HepG2 (cell line): Measurements from ENCODE around the gene GPR179. TPM values are rescaled to one million over a fixed set of nuclear protein-coding genes. Genes with fewer than 3 reads are reported as not detected.

Source experiments
- CHCHD3 ChIP-seq: sonication (generic); formaldehyde crosslinking; IDR thresholded peaks from 2 replicates; pipeline ENCODE4 v1.8.0; 2022; ENCODE audit warnings: mild to moderate bottlenecking, missing genetic modification reagents, moderate library complexity
- HOXA7 ChIP-seq: sonication (generic); formaldehyde crosslinking; IDR thresholded peaks from 2 replicates; pipeline ENCODE4 v1.8.1; 2022; ENCODE audit warnings: mild to moderate bottlenecking, missing genetic modification reagents, moderate library complexity
- KIAA2018 ChIP-seq: sonication (generic); formaldehyde crosslinking; IDR thresholded peaks from 2 replicates; pipeline ENCODE4 v1.5.0; 2020; ENCODE audit warnings: mild to moderate bottlenecking, missing genetic modification reagents, borderline replicate concordance
- MTF2 ChIP-seq: sonication (generic); formaldehyde crosslinking; IDR thresholded peaks from 2 replicates; pipeline ENCODE4 v1.5.0; 2020; ENCODE audit warnings: missing genetic modification reagents, borderline replicate concordance
- MXI1 ChIP-seq: IDR thresholded peaks from 3 replicates; pipeline ENCODE4 v1.6.1; 2012; ENCODE audit warnings: low read depth, low read length, inconsistent platforms, borderline replicate concordance
- PATZ1 ChIP-seq: sonication (generic); formaldehyde crosslinking; IDR thresholded peaks from 2 replicates; pipeline ENCODE4 v1.4.0; 2020; ENCODE audit warnings: missing genetic modification reagents
- RFX3 ChIP-seq: IDR thresholded peaks from 2 replicates; pipeline ENCODE4 v1.6.1; 2016; ENCODE audit warnings: missing biosample characterization, missing genetic modification reagents
- RXRA ChIP-seq: sonication (generic); formaldehyde crosslinking; IDR thresholded peaks from 2 replicates; pipeline ENCODE4 v1.5.1; 2020; ENCODE audit warnings: missing genetic modification reagents
- SMARCC2 ChIP-seq: fragments of 450-650 bp; IDR thresholded peaks from 2 replicates; pipeline ENCODE4 v1.6.1; 2017; ENCODE audit warnings: antibody characterized with exemption, mild to moderate bottlenecking
- SRF ChIP-seq: IDR thresholded peaks from 2 replicates; pipeline ENCODE4 v1.6.1; 2011; ENCODE audit warnings: mild to moderate bottlenecking, low read depth, low read length, moderate library complexity
- TEAD3 ChIP-seq: optimal IDR thresholded peaks from 2 replicates; pipeline ENCODE3; 2016; ENCODE audit warnings: borderline replicate concordance
- ZNF3 ChIP-seq: IDR thresholded peaks from 2 replicates; pipeline ENCODE4 v1.7.0; 2017; ENCODE audit warnings: inconsistent platforms
- ZNF552 ChIP-seq: sonication (generic); formaldehyde crosslinking; IDR thresholded peaks from 2 replicates; pipeline ENCODE4 v1.9.0; 2022; ENCODE audit warnings: missing genetic modification reagents, mild to moderate bottlenecking, borderline replicate concordance
- polyA plus RNA-seq, 8 experiments: library from polyadenylated mRNA; depleted of rRNA in 3 of 8; stranded (reverse) in 7 of 8; unstranded in 1 of 8; fragments of >200 nt; fragmentation: Illumina TruSeq in 4 of 8; extraction: Trizol in 4 of 8; gene quantifications; 2 replicates each; pipeline versions ENCODE4 v1.2.1 to v1.2.3, GENCODE V29; 2011 to 2016; ENCODE audit warnings: low read depth in 4 of 8, missing spikeins in 1 of 8, mixed read lengths in 1 of 8; ENCODE audit not compliant: insufficient read depth in 1 of 8
- total RNA-seq, 5 experiments: library from RNA; depleted of rRNA; stranded (reverse); fragments of >200 nt; fragmentation: Illumina TruSeq; extraction: Trizol; gene quantifications; 2 replicates each; pipeline ENCODE4 v1.2.3, GENCODE V29; 2016; ENCODE audit warnings: low read depth in 1 of 5
- TF ChIP-seq, protein P1 (sequence below): sonication (generic); formaldehyde crosslinking; conservative IDR thresholded peaks from 2 replicates; pipeline ENCODE4 v1.4.0; 2020; ENCODE audit warnings: missing genetic modification reagents
- TF ChIP-seq, protein P2 (sequence below): sonication (generic); formaldehyde crosslinking; IDR thresholded peaks from 2 replicates; pipeline ENCODE4 v1.8.1; 2023; ENCODE audit warnings: mild to moderate bottlenecking, missing genetic modification reagents

The GPR179 gene
- total and polyA plus RNA-seq, 2 of the 13 experiments (the other 11 are each of a cell fraction or from before 2014, with no cell fraction given) = 0.03 TPM; not detected in 1

GRCh38 chr17:38351412-38352222 is 7.9 kb upstream of the GPR179 start, which contains the start of gene SOCS7 (continued):
- TF ChIP-seq SMARCC2 (no peak), MTF2 (CRISPR knock-in tag) (0 out of 2 replicates have a peak, but pooled peaks have one; percentile 35), RFX3 (CRISPR knock-in tag) (no peak), SRF (no peak), TEAD3 (CRISPR knock-in tag) (peak; percentile 44), KIAA2018 (no peak), ZNF552 (CRISPR knock-in tag) (no peak), ZNF3 (CRISPR knock-in tag) (peak; percentile 88), MXI1 (peak; percentile 90; the same call in 1 of the 3 replicates), PATZ1 (CRISPR knock-in tag) (no peak; the same call in none of the 2 replicates), HOXA7 (CRISPR knock-in tag) (no peak), CHCHD3 (no peak), RXRA (CRISPR knock-in tag) (peak; percentile 84)
- TF ChIP-seq, protein P1, sequence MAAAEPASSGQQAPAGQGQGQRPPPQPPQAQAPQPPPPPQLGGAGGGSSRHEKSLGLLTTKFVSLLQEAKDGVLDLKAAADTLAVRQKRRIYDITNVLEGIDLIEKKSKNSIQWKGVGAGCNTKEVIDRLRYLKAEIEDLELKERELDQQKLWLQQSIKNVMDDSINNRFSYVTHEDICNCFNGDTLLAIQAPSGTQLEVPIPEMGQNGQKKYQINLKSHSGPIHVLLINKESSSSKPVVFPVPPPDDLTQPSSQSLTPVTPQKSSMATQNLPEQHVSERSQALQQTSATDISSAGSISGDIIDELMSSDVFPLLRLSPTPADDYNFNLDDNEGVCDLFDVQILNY (CRISPR knock-in tag) = no peak; the same call in 1 of the 2 replicates
- TF ChIP-seq, protein P2, sequence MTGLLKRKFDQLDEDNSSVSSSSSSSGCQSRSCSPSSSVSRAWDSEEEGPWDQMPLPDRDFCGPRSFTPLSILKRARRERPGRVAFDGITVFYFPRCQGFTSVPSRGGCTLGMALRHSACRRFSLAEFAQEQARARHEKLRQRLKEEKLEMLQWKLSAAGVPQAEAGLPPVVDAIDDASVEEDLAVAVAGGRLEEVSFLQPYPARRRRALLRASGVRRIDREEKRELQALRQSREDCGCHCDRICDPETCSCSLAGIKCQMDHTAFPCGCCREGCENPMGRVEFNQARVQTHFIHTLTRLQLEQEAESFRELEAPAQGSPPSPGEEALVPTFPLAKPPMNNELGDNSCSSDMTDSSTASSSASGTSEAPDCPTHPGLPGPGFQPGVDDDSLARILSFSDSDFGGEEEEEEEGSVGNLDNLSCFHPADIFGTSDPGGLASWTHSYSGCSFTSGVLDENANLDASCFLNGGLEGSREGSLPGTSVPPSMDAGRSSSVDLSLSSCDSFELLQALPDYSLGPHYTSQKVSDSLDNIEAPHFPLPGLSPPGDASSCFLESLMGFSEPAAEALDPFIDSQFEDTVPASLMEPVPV (CRISPR knock-in tag) = no peak; the same call in 1 of the 2 replicates
